HEK293 (cell line): ENCODE data around the gene CARNS1.

ENCODE experiments used
- CTCF ChIA-PET: fragments of 350-600 bp; formaldehyde crosslinking; extraction: SDS; loops from one replicate; lab custom pipeline; 2021; ENCODE audit warnings: antibody characterized with exemption; lab: Yijun Ruan, JAX
- POLR2A ChIA-PET: fragments of 300-600 bp; formaldehyde crosslinking; extraction: SDS; loops from one replicate; lab custom pipeline; 2020; ENCODE audit warnings: antibody characterized with exemption, inconsistent platforms; lab: Yijun Ruan, JAX
- H3K27ac ChIP-seq: fragments of 200-500 bp; sonication (Bioruptor generic); 2 replicates; pipeline ENCODE4 v1.5.1; 2014; ENCODE audit warnings: low read depth, low read length, control low read depth, inconsistent platforms; ENCODE audit errors: extremely low read depth
- H3K36me3 ChIP-seq, 2 experiments: fragments of 200-500 bp in 1 of 2; sonication (Bioruptor generic) in 1 of 2; 1 replicate in 1 of 2; 2 replicates in 1 of 2; pipeline ENCODE4 v1.5.1; 2014 to 2017; ENCODE audit warnings: inconsistent platforms in 2 of 2, low read length in 2 of 2; ENCODE audit not compliant: control insufficient read depth in 2 of 2, insufficient read depth in 1 of 2
- H3K4me1 ChIP-seq: fragments of 200-500 bp; sonication (Bioruptor generic); 2 replicates; pipeline ENCODE4 v1.5.1; 2014; ENCODE audit warnings: mild to moderate bottlenecking, low read length, inconsistent platforms; ENCODE audit not compliant: control insufficient read depth, insufficient read depth
- H3K4me3 ChIP-seq: 2 replicates; pipeline ENCODE4 v1.5.1; 2011; ENCODE audit warnings: low read depth, mild to moderate bottlenecking, control low read depth, low read length, moderate library complexity
- H3K9me3 ChIP-seq: fragments of 200-500 bp; sonication (Bioruptor generic); 2 replicates; pipeline ENCODE4 v1.5.1; 2014; ENCODE audit warnings: low read depth, low read length, inconsistent platforms; ENCODE audit not compliant: control insufficient read depth, insufficient read depth
- EGR2 ChIP-seq: fragments of 450-650 bp; formaldehyde crosslinking; IDR thresholded peaks from 2 replicates; pipeline ENCODE4 v1.5.1; 2016; ENCODE audit warnings: low read depth, missing biosample characterization, missing genetic modification characterization
- GLIS2 ChIP-seq: fragments of 450-650 bp; formaldehyde crosslinking; IDR thresholded peaks from 2 replicates; pipeline ENCODE4 v1.5.1; 2016; ENCODE audit warnings: missing biosample characterization, missing genetic modification characterization
- HIC1 ChIP-seq: fragments of 450-650 bp; formaldehyde crosslinking; IDR thresholded peaks from 2 replicates; pipeline ENCODE4 v1.5.1; 2016; ENCODE audit warnings: missing biosample characterization, missing genetic modification characterization
- HOXC10 ChIP-seq: sonication (generic); formaldehyde crosslinking; IDR thresholded peaks from 2 replicates; pipeline ENCODE4 v1.8.1; 2023; ENCODE audit warnings: mild to moderate bottlenecking, missing genetic modification reagents
- PRDM1 ChIP-seq: fragments of 450-650 bp; formaldehyde crosslinking; IDR thresholded peaks from 2 replicates; pipeline ENCODE4; 2016; ENCODE audit warnings: missing biosample characterization, missing genetic modification characterization
- PRDM4 ChIP-seq: fragments of 450-650 bp; formaldehyde crosslinking; IDR thresholded peaks from 2 replicates; pipeline ENCODE4 v1.5.1; 2017; ENCODE audit warnings: missing biosample characterization, missing genetic modification characterization
- ZBTB11 ChIP-seq: fragments of 450-650 bp; formaldehyde crosslinking; conservative IDR thresholded peaks from 2 replicates; pipeline ENCODE4 v1.5.1; 2016; ENCODE audit warnings: low read depth, missing biosample characterization, missing genetic modification characterization
- ZNF175 ChIP-seq: fragments of 450-650 bp; formaldehyde crosslinking; IDR thresholded peaks from 2 replicates; pipeline ENCODE4 v1.5.1; 2016; ENCODE audit warnings: missing biosample characterization, missing genetic modification characterization
- ZNF292 ChIP-seq: fragments of 450-650 bp; formaldehyde crosslinking; IDR thresholded peaks from 2 replicates; pipeline ENCODE4 v1.5.1; 2016; ENCODE audit warnings: low read depth, missing biosample characterization, missing genetic modification characterization, borderline replicate concordance
- ZNF423 ChIP-seq: fragments of 450-650 bp; formaldehyde crosslinking; IDR thresholded peaks from 2 replicates; pipeline ENCODE4 v1.5.1; 2016; ENCODE audit warnings: missing biosample characterization, missing genetic modification characterization
- ZNF426 ChIP-seq: fragments of 450-650 bp; formaldehyde crosslinking; IDR thresholded peaks from 2 replicates; pipeline ENCODE4 v1.5.1; 2017; ENCODE audit warnings: missing biosample characterization, missing genetic modification characterization, mild to moderate bottlenecking, inconsistent platforms, moderate library complexity
- ZNF449 ChIP-seq: fragments of 450-650 bp; formaldehyde crosslinking; IDR thresholded peaks from 2 replicates; pipeline ENCODE4 v1.5.1; 2017; ENCODE audit warnings: missing biosample characterization, mild to moderate bottlenecking, missing genetic modification characterization, moderate library complexity
- ZNF501 ChIP-seq: fragments of 450-650 bp; formaldehyde crosslinking; IDR thresholded peaks from 2 replicates; pipeline ENCODE4 v1.5.1; 2016; ENCODE audit warnings: missing biosample characterization, missing genetic modification characterization
- ZNF571 ChIP-seq: fragments of 450-650 bp; formaldehyde crosslinking; IDR thresholded peaks from 2 replicates; pipeline ENCODE4 v1.5.0; 2017; ENCODE audit warnings: missing biosample characterization, missing genetic modification characterization
- ZNF626 ChIP-seq: fragments of 450-650 bp; sonication (Bioruptor Pico); formaldehyde crosslinking; IDR thresholded peaks from 2 replicates; pipeline ENCODE4 v1.5.1; 2018; ENCODE audit warnings: missing biosample characterization, missing genetic modification characterization, inconsistent platforms
- ZNF664 ChIP-seq: fragments of 450-650 bp; formaldehyde crosslinking; IDR thresholded peaks from 2 replicates; pipeline ENCODE4 v1.5.1; 2016; ENCODE audit warnings: missing biosample characterization, missing genetic modification characterization
- ZNF692 ChIP-seq: fragments of 450-650 bp; formaldehyde crosslinking; IDR thresholded peaks from 2 replicates; pipeline ENCODE4 v1.5.1; 2016; ENCODE audit warnings: missing biosample characterization, missing genetic modification characterization
- ZSCAN16 ChIP-seq: fragments of 450-650 bp; formaldehyde crosslinking; IDR thresholded peaks from 2 replicates; pipeline ENCODE4 v1.5.1; 2016; ENCODE audit warnings: missing biosample characterization, missing genetic modification characterization
- ZSCAN5A ChIP-seq: fragments of 450-650 bp; formaldehyde crosslinking; IDR thresholded peaks from 2 replicates; pipeline ENCODE4 v1.5.1; 2016; ENCODE audit warnings: missing biosample characterization, missing genetic modification characterization

The CARNS1 gene

GRCh38 chr11:67438158-67438902, 22.9 kb downstream of the CARNS1 start:
- Histone ChIP-seq H3K4me1 (no peaks in the 10 kb centered on the region), H3K4me3 (no peak overlapping the region), H3K36me3 (peaks cover 0 to 77% of the 10 kb centered on the region in 2 experiments; a peak in 1 of 3 replicates), H3K27ac (no peak overlapping the region), H3K9me3 (no peaks in the 10 kb centered on the region)
- ChIA-PET POLR2A (interaction anchor here (0.6 to 2.6 kb wide), 10 partner anchors 10 to 1550 kb away, joined by 3 to 11 read pairs (median 6); partner anchors contain the start of genes FIBP, PPP1CA, RPS6KB2 and TMEM134), CTCF (interaction anchor here (0.7 to 1.0 kb wide), 2 partner anchors 37 to 57 kb away, joined by 4 to 5 read pairs; partner anchors contain the start of gene PPP1CA)
- TF ChIP-seq ZNF626 (tag by site-specific recombination) (no peak), ZNF423 (tag by site-specific recombination) (no peak), ZNF692 (tag by site-specific recombination) (no peak), ZSCAN16 (tag by site-specific recombination) (no peak), ZNF449 (no peak), ZSCAN5A (tag by site-specific recombination) (no peak), ZNF571 (no peak), HOXC10 (CRISPR knock-in tag) (no peak), ZNF664 (no peak), EGR2 (tag by site-specific recombination) (peak; percentile 18; the same call in 1 of the 2 replicates), GLIS2 (tag by site-specific recombination) (peak; percentile 16; the same call in 1 of the 2 replicates), PRDM4 (tag by site-specific recombination) (no peak), ZNF175 (no peak), ZNF501 (no peak), ZNF426 (tag by site-specific recombination) (no peak), HIC1 (tag by site-specific recombination) (peak; percentile 54), ZNF292 (tag by site-specific recombination) (no peak), ZBTB11 (tag by site-specific recombination) (no peak), PRDM1 (no peak)
